Transverse colon (tissue), 3 donors: Measurements from ENCODE around the gene ADNP.

ENCODE experiments used
- EP300 ChIP-seq: sonication (generic); formaldehyde crosslinking; IDR thresholded peaks from one replicate; pipeline ENCODE4 v1.6.1; 2017; ENCODE audit warnings: antibody characterized with exemption, low read depth
- POLR2A ChIP-seq: fragments of 450-650 bp; IDR thresholded peaks from one replicate; pipeline ENCODE4 v1.6.1; 2016; ENCODE audit warnings: antibody characterized with exemption, mild to moderate bottlenecking, moderate library complexity
- TF ChIP-seq, protein P1 (sequence below), 5 experiments: fragments of 200-600 bp in 3 of 5; fragments of 450-650 bp in 2 of 5; sonication (generic) in 3 of 5; IDR thresholded peaks; 1 replicate in 2 of 5; 2 replicates in 3 of 5; pipeline ENCODE4 v1.5.1; 2016 to 2017; ENCODE audit warnings: antibody characterized with exemption in 5 of 5, inconsistent platforms in 3 of 5, mild to moderate bottlenecking in 2 of 5, moderate library complexity in 1 of 5

DNA sequence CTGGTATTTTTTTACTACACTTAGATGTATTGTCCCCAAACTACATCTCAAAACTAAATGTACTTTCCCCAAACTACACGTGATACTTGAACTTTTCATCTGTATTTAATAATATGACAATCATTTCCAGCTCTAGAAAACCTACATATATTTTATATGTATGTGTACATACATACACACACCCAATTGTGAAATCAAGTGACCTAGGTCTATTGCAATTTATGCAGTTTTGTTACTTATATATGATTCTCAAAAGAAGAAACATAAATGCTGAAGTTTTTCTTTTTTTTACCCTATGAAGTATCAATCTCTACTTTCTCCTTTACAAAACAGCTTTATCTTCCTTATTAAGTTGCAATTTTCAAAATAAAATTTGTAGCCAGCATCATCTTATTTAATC, 4.7 kb downstream of the ADNP start:
- TF ChIP-seq, protein P1, sequence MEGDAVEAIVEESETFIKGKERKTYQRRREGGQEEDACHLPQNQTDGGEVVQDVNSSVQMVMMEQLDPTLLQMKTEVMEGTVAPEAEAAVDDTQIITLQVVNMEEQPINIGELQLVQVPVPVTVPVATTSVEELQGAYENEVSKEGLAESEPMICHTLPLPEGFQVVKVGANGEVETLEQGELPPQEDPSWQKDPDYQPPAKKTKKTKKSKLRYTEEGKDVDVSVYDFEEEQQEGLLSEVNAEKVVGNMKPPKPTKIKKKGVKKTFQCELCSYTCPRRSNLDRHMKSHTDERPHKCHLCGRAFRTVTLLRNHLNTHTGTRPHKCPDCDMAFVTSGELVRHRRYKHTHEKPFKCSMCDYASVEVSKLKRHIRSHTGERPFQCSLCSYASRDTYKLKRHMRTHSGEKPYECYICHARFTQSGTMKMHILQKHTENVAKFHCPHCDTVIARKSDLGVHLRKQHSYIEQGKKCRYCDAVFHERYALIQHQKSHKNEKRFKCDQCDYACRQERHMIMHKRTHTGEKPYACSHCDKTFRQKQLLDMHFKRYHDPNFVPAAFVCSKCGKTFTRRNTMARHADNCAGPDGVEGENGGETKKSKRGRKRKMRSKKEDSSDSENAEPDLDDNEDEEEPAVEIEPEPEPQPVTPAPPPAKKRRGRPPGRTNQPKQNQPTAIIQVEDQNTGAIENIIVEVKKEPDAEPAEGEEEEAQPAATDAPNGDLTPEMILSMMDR (IDR thresholded peaks at IDR 0.05) = no peak
- TF ChIP-seq POLR2A (no peak), EP300 (no peak)
